Camera-type eye (tissue), 1 donor: Measurements from ENCODE around the gene AP2M1. TPM values are rescaled to one million over a fixed set of nuclear protein-coding genes. Genes with fewer than 3 reads are reported as not detected.

Experiments
- total RNA-seq: library from RNA; depleted of rRNA; stranded (reverse); fragments of >200 nt; gene quantifications from one replicate; pipeline ENCODE4 v1.2.3, GENCODE V29; 2014

The AP2M1 gene
- 273 TPM for total RNA-seq

GRCh38 chr3:184174646-184175492 is at the start of gene AP2M1:
AP2M1 (plus strand) TSS chr3:184174855; CDS start chr3:184176994, 2,139 bp downstream.

GRCh38 chr3:184135149-184135910 is 39.3 kb upstream of the AP2M1 start, which contains the start of gene EIF2B5:
EIF2B5 (plus strand) TSS chr3:184135358; CDS start chr3:184135386, 28 bp downstream.

GRCh38 chr3:184154885-184155643 is 19.6 kb upstream of the AP2M1 start, which contains the start of gene DVL3:
DVL3 (plus strand) TSS chr3:184155377; CDS start chr3:184155636, 259 bp downstream.

GRCh38 chr3:184186184-184186901 is 11.7 kb downstream of the AP2M1 start, which contains the start of gene ABCF3:
ABCF3 (plus strand) TSS chr3:184186199; CDS start chr3:184186208, 9 bp downstream.

GRCh38 chr3:184229394-184230080 is 54.9 kb downstream of the AP2M1 start, which contains the start of gene VWA5B2:
VWA5B2 (plus strand) TSS chr3:184229585; CDS start chr3:184230529, 944 bp downstream.

Other genes with a start within 250 kb of the AP2M1 start
- 79.4 TPM for gene ABCC5, start 157.0 kb upstream of the AP2M1 start, total RNA-seq
- gene HTR3D, start 143.1 kb upstream of the AP2M1 start, total RNA-seq: not detected
- gene HTR3C, start 121.8 kb upstream of the AP2M1 start, total RNA-seq: not detected
- not detected for gene HTR3E, start 77.8 kb upstream of the AP2M1 start, total RNA-seq
- gene EIF2B5, start 39.5 kb upstream of the AP2M1 start, total RNA-seq: 44.0 TPM
- gene DVL3, start 19.5 kb upstream of the AP2M1 start, total RNA-seq: 66.6 TPM
- gene ABCF3, start 11.3 kb downstream of the AP2M1 start, total RNA-seq: 60.0 TPM
- gene VWA5B2, start 54.7 kb downstream of the AP2M1 start, total RNA-seq: 1.2 TPM
- gene ALG3, start 74.1 kb downstream of the AP2M1 start, total RNA-seq: 27.2 TPM
- gene EEF1AKMT4, start 74.8 kb downstream of the AP2M1 start, total RNA-seq: not detected
- 1.1 TPM for gene CAMK2N2, start 86.7 kb downstream of the AP2M1 start, total RNA-seq
- 2.0 TPM for gene ECE2, start 101.2 kb downstream of the AP2M1 start, total RNA-seq
- 236 TPM for gene PSMD2, start 124.4 kb downstream of the AP2M1 start, total RNA-seq
- gene EIF4G1, start 139.8 kb downstream of the AP2M1 start, total RNA-seq: 155 TPM
- gene FAM131A, start 162.7 kb downstream of the AP2M1 start, total RNA-seq: 32.0 TPM
- 11.0 TPM for gene CLCN2, start 186.8 kb downstream of the AP2M1 start, total RNA-seq
- gene POLR2H, start 186.9 kb downstream of the AP2M1 start, total RNA-seq: 62.1 TPM
- gene THPO, start 203.4 kb downstream of the AP2M1 start, total RNA-seq: not detected
- 26.8 TPM for gene CHRD, start 205.2 kb downstream of the AP2M1 start, total RNA-seq